Lower leg skin (tissue), 3 donors: ENCODE measurements around the gene PNPO.

Experiments used
- CTCF ChIP-seq, 3 donors: fragments of 450-650 bp; IDR thresholded peaks; one replicate each; pipeline ENCODE4 v1.5.1; 2016; ENCODE audit warnings: antibody characterized with exemption in 3 of 3, mild to moderate bottlenecking in 3 of 3, moderate library complexity in 2 of 3
- POLR2A ChIP-seq, 2 donors: fragments of 450-650 bp; IDR thresholded peaks; one replicate each; pipeline ENCODE4 v1.6.1; 2016 to 2017; ENCODE audit warnings: antibody characterized with exemption in 2 of 2, mild to moderate bottlenecking in 1 of 2, moderate library complexity in 1 of 2

GRCh38 chr17:47989159-47989558 is 47.8 kb downstream of the PNPO start:
- no peak for TF ChIP-seq CTCF (IDR thresholded peaks at IDR 0.05)
- no peak for TF ChIP-seq POLR2A (IDR thresholded peaks at IDR 0.05)
